D341Med (cell line): Measurements from ENCODE around the gene CDH4.
A peak's percentile ranks its signal among the peaks of the same experiment; 100 is the strongest.

Experiments
- DNase-seq: peaks from one replicate; pipeline ENCODE4 v3.0.0; 2012; ENCODE audit warnings: low spot score

CDH4 gene

DNA sequence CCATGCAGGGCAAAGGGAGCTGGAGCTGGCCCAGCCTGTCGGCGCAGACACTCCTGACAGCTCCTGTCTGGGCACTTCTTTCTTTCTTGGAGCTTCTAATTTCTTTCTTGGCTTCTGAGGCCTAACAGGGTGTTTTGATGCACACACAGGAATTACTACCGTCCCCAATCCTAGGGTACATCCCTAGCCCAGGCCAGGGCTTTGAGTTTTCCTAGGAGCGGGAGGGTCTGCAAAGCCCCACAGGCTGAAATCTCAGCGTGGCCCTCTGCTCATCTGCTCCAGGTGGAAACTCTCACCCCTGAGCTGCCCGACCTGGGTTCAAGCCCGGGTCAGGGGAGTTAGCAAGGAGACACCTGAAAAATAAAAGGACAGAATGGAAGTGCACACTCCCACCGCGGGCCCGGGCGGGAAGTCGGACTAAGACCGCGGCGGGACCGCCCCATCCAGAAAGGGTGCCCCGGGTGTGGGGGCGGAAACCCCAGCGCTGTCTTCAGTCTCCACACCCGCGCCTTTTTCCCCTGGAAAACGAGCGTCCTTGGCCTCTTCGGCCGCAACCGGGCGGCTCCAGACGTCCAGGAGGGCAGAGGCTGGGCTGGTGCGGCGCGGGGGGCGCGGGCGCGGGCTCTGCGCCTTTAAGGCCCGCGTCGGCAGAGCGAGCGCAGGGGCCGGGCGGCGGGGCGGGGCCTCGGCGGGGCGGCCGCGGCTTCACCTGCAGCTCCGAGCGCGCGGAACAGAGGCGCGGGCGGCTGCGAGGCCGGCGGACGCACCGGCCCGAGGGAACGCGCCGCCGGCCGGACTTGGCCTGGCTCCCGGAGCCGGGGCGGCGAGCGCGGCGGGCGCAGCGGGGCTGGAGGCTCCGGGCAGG is at the start of gene CDH4:
Gene CDH4 (plus strand): TSS at position 733 of the 865 bp plus-strand sequence.
- peak; percentile 69 for DNase-seq

DNA sequence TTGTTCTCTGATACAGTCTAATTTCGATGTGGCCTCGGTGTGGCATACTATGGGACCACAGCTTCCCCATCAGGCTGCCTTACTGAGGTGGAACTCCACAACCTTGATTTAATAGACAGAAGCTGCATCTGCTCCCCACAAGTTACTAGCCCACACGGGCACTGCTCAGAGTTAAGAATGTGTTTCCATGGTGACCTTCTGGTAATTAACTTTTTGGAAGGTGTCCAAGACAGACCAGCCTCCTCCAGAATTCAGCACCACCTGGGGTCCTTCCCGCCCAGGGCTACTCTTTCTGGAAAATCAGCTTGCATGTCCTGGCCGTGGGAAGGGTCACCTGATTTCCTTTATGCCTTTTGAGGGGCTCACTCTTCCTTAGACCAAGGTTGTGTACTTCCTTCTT is 48.7 kb upstream of the CDH4 start:
- no peak for DNase-seq

DNA sequence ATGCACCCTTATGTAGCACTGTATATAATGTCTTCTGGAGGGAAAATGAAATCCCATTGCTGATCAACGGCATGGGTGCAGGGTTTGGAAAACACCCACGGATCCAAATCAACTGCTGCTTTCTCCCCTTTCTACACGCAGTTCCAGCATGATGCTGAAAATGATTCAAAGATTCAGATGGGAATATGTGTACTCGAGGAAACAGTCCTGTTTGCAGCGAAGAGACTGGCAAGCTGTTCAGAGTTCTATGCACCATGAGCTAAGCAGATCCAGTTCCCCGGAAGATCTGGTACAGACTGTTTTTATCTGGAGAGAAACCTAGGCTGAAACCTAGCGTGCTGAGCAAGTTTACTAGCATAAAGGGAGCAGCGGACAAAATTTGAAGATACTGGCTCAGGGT is 47.9 kb upstream of the CDH4 start:
- DNase-seq = no peak

DNA sequence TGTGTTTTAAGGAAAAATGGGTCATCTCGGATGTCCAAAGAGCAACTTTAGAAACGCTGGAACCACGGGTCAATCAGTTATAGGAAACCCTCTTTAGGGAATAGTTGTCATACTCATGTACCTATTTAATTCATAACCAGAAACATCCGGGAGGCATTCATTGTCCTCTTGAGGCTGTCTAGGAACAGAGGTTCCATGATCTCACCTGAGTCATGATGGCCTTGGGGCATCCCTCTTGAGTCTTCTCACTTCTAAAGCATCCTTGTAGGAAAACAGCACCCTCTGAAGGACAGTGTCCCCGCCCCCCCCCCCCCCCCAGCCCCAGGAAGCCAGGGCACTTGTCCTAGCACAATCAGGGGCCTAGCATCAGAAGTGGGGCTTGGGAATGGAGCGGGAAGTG is 46.3 kb upstream of the CDH4 start:
- DNase-seq = no peak

DNA sequence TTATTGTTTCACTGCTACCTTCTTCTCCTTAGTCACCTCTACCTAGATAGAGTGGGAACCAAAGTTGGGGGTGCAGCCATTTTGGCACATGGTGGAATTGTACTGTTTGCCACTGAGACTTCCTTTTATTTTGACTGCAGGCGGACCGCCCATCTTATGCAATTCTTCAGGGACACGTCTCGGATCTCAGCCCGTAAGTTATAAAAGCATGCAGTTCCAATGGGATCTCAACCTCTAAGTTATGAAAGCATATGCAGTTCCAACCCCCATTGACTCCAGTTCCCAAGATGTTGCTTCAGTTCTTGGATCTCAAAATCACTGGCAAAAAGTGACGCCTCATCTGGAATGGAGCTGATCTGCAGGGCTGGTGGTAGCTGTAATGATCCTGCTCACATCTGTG is 41.2 kb upstream of the CDH4 start:
- DNase-seq = no peak

DNA sequence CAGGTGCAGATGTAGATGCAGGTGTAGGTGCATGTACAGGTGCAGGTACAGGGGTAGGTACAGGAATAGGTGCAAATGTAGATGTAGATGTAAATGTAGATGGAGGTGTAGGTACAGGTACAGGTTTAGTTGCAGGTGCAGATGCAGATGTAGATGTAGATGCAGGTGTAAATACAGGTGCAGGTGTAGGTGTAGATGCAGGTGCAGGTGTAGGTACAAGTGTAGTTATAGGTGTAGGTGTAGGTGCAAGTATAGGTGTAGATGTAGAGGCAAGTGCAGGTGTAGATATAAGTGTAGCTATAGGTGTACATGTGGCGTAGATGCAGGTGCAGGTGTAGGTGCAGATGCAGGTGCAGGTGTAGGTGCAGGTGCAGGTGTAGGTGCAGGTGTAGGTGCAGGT is 34.2 kb upstream of the CDH4 start:
- DNase-seq = no peak

DNA sequence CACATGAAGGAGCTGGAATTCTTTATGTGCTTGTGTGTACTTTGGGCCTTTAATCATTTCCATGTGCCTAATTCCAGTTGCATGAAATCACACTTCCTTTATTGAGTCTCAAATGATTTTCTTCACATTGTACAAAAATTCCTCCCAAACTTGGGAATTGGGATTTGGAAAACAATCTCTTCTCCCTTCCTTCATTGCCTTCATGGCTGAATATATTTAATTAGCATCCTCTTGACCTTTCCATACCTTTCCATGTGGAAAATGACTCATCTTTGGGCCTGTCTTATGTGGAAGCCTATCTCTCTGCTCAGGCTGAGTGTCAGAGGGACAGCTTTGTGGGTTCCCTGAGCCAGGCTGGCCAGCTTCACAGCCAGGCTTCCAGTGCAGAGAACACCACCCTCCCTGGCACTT is 33.0 kb upstream of the CDH4 start:
- no peak for DNase-seq

DNA sequence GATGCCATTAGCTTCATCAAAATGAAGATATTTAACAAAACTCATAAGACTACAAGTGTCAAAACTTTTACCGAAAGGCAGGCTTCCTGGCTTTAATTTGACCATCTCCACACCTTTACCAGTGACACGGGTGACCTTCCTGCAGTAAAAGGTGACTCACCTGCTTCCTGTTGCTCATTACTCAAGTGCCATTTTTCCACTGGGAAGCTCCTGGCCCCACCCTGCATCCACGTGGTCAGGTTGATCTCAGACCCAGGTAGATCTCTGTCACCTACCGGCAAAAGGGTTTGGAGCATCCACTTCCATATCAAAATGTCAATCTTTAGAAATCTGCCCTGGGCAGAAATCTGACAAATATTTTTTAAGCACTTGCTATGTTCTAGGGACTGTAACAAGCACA is 31.9 kb upstream of the CDH4 start:
- DNase-seq = no peak

DNA sequence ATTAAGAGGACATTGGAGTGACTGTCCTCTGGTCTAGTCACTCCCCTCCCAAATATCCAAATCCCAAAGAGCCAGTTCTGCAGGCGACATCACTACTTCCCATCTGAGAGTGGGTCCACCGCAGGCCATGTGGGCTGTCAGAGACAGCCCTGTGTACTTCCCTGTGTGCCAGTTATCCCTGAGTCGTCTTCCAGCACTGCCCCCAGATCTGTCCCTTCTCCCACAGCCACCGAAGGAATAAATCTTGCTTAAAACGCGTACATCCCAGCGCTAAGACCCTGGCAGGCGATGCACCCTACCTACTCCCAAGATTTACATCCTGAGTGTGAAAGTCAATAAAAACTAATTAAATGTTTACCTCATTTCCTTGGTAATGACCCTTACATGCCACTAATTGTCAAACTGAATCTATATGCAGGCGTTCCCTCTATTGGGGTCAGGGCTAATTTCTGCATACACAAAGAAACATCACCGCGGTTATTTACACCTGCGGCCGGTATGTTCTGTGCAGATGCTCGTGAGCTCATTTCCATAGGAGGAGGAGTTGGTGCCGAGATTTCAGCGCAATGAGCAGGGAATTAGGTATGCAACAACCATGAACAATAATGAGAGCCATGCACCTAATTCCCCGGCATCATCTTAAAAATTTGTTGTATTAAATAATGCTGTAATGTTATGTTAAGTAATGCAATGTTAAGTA is 31.3 kb upstream of the CDH4 start:
- DNase-seq = no peak

DNA sequence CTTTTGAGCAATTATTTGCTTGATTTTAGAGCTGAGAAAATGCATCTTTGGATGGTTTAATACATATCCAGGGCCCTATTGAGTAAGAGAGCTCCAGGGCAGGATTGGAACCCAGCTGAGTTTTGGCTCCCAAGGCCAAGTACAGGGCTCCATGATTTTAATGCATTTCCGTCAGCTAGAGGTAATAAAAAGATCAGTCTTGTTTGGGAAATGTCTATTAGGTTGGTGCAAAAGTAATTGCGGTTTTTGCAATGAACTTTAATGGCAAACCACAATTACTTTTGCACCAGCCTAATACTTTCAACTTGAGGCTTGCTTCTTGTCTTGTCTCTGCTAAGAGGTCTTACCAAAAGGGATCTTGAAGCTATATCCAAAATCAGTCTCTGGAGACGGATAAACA is 29.4 kb upstream of the CDH4 start:
- DNase-seq = no peak

DNA sequence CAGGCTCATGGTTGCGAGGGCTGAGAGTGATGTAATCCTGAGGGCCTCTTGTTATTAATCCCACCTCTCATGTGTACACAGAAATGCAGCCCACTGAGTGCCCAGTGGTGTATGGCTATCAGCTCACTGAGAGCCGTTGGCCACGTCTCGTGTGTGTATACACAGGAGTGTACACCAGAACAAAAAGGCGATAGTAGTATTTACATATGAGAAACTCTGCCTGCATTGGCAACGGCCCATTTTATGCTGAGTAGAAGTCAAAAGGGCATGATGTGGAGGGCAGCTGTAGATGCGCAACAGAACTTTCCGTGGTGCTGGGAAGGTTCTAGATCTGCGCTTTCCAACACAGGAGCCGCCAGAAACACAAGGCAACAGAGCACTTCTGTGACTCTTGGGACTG is 28.9 kb upstream of the CDH4 start:
- no peak for DNase-seq

DNA sequence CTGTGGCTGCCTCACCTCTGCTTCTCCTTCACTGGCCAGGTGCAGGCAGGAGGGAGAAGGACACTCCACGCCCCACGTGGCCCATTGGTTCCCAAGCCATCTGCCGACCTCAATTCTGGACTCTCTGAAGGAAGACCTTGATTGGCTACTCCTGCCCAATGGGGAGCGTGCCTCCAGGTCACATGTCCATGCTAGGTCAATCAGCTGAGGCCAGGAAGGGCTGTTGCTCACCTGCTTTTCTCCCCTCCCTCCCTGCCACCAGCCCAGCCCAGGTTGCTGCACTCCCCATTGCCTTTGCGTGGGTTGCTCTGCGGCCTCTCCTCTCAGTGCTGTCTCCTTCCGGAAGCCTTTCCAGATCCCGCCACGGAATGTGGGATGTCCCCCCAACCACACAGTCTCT is 21.9 kb upstream of the CDH4 start:
- DNase-seq = no peak

DNA sequence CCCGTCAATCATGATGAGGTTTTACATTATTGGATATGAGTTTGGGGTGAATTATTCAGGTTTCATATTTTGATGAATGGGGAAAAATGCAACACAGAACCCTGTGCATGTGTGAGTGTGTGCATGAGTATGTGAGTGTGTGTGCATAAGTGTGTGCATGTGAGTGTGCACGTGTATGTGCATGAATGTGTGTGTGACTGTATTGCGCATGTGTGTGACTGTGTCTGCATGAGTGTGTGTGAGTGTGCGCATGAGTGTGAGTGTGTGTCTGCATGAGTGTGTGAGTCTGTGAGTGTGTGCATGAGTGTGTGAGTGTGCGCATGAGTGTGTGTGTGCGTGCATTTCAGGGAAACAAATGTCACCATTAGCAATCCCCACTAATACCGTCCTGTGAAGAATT is 18.5 kb upstream of the CDH4 start:
- no peak for DNase-seq

DNA sequence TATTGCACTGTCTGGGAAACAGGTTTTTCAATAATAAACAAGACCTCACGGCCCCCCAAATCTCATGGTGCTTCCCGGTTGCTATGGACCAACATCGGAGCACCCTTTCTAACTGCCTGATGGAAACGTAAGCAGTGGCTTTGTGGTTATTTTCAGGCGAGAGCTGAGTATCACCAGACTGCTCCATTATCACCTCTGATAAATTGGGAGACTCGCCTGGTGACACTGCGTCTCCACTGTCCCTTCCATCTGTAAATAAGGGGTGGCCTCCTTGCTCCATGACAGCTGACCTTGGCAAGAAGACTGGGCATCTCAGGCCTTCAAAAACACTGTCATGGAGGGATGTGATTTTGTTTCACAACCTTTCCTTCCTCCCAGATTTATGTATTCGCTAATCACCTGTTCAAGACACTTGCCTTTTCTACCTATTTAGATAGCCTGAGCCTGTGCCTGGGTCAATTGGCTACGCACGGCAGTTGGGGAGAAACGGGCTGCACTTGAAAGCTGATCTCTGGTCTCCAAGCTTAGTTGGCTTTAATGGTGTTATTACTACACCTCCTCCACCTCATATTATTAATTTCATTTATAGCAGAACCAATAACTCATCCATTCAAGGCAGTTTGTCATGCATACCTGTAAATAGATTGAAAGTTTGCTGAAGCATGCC is 17.7 kb upstream of the CDH4 start:
- no peak for DNase-seq

DNA sequence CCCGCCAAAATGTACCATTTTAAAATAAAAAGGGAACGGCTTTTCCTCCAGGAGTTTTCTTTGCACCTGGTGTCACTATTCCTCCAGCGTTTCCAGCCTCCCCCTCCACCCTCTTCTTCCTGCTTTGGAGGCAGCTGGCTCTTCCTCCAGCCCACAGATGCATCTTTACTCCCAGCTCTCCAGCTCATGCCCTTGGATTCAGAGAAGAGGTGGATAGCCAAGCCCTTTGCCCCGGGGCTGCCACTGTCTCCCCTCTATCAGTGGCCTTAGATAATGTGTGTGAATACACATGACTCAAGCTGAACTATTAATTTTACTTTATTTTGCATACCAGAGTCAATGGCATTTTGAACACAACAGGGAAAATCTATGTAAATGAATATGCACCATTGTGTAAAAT is 15.3 kb upstream of the CDH4 start:
- no peak for DNase-seq

DNA sequence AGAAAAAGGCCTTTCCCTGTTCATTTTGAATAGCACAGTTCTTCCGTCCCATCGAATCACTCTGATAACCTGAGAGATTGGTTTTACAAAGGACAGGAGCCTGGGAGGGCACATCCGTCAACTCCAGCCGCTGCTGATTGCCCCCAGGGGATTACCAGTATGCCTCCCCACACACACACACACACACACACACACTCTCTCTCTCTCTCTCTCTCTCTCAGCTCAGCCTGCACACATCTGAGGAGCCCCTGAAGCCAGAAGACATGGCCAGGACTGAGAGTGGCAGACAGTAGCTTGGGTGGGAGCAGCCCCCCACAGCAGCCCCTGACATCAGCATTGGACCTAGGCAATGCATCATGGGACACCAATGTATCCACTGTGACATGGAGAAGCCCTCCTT is 13.2 kb upstream of the CDH4 start:
- DNase-seq = no peak

DNA sequence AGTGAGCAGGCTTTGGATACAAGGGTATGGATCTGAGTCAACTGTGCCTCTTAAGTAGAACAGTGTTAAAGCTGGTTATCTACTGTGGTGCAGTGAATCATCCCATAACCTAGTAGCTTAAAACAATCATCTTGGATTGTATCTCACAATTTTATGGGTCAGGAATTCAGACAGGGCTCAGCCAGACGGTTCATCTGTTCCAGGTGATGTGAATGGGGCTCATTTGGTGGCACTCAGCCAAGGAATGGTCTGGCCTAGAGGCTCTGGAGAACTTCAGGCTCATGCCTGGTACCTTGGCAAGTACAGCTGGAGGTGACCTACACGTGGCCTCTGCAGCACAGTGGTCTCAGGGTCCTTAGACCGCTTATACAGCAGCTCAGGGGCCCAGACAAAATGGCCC is 11.2 kb upstream of the CDH4 start:
- no peak for DNase-seq

DNA sequence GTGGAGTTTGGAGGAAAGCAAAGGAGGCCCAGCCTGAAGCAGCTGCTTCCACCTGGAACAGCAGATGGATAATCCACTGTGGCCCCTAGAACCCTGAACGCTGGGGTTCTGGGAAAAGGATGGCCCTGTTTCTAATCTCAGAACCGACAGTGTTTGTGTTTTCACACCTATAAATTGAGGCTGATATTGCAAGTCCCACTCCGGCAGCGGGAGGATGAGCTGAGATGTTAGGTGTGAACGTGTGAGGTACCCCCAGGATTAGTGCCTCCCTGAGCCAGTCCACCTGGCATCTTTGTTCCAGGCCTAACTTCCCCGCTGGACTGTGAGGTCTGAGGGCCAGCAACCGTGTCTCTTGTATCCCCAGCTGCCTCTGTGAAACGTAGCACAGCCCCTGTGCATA is 7.8 kb upstream of the CDH4 start:
- no peak for DNase-seq

DNA sequence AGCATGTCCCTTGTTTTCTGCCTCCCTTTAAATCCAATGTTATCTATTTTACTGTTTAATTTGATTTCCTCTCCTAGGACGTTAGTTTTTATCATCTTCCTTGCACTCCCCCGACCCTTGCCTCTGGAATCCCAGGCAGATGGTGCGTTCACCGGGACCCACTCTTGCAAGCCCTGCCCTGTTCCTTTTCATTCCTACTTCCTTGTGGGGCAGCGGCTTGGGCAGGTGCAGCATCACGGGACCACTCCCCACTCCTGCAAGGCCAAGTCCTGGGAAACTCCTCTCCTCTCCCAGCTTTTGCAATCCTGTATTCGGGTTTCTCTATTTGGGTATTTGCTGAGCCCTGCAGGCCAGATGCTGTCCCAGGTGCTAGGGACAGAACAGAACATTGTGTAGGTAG is 5.8 kb upstream of the CDH4 start:
- no peak for DNase-seq

DNA sequence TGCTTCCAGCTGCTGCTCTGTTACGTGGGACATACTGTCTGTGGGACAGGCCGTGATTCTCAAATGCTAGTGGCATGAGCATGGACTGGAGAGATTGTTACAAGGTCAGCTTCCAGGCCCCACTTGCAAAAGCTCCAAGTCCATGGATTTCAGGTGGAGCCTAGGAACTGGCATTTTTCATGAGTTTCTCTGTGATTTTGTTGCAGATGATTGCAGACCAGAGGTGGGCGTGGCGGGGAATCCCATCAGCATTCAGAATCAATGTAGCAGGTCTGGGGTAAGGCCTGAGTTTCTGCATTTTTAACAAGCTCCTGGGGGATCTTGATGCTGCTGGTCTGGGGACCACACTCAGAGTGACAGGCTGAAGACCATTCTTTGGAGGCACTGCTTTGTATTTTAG is 2.4 kb upstream of the CDH4 start:
- no peak for DNase-seq

DNA sequence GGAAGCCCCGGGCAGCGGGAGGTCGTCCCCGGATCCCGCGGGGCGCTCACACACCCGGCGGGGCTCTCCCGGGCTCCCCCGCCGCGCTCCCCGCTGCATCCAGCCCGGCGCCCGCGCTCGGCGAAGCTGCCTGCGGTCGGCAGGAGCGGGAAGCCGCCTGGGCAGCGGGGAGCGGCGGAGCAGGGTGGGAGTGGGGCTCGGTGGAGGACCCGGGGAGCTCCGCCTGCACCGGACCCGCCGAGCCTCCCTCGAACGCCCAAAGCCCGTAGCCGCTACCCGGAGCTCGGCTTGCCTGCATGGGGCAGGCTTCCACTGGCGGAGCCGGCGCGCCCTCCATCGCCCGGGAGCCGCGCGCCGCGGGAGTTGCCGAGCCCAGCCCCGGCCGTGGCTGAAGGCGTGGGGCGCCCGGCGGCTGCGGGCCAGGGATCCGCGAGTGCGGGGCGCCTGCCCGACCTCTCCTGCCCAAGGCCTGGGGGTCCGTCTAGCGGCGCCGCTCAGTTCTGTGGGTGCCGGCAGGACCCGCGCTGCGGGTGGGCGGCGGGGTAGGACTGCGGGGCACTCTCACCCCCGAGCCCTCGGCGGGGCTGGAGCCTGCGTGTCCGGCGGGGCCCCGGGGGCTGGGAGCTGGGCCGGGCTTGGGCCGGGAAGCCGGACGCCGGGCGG is 671 bp downstream of the CDH4 start:
- peak; percentile 74 for DNase-seq

DNA sequence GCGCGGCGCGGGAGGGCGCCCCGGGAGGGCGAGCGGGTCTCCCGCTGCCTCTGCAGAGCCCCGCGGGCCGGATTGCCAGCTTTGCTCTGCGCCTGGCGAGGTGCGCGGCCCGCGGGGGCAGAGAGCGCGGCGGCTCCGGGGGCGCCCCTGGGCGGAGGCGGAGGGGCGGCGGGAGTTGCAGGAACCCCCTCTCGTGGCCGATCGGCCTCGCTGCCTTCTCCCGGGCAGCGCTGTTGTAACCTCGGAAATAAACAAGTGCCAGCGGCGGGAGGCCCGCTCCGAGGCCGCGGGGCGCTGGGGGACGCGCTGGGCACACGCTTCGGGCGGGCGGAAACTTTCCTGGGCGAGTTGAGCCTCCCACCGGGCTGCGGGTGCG is 1.2 kb downstream of the CDH4 start:
- peak; percentile 70 for DNase-seq
